ENCODE measurements around the gene FHIT. TPM values are rescaled to one million over a fixed set of nuclear protein-coding genes. Genes with fewer than 3 reads are reported as not detected.
A peak's percentile ranks its signal among the peaks of the same experiment; 100 is the strongest.

FHIT gene
- total and polyA plus RNA-seq, 2 of the 4 experiments (the other 2 are of a cell fraction): 0.07 TPM; not detected in 1

DNA sequence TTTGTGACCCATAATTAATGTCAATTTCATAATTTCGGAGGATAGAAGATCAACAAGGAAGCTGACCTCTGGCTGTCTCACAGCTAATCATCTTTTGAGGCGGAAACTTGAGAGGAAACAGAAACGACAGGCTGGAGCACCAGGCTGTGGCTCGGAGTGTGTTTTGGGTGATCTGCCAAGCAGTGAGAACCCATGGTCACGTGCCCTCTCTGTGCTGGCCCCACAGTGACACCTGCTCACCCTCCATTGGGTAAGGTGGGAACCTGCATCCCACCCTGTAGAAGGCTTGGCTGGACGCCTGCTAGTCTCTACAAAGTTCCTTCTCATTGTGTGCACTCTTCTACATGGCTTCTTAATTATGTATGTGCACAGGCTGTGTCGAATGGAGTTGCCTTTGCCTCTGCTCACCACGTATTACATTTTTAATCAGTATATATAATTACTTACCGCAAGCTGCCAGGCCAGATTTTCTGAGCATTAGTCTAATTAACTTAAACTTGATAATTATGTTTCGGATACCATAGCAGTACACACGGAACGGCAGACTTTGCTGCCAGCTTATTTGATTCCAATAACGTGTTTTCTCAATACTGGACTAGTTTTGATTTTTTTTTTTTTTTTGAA, 1482.0 kb downstream of the FHIT start:
- ChIA-PET POLR2A (ENCODE audit: unreplicated experiment) (interaction anchor here (0.6 kb wide), 1 partner anchor 50 kb away, joined by 5 read pairs; no protein-coding TSS in a partner anchor), CTCF (interaction anchor here (0.6 kb wide), 1 partner anchor 100 kb away, joined by 3 read pairs; no protein-coding TSS in a partner anchor)
- no peaks in the 10 kb centered on the region for H4K20me1 ChIP-seq (ENCODE audit: insufficient read depth, low read length)
- no peak overlapping the region for H3K4me3 ChIP-seq (ENCODE audit: insufficient read depth, low read depth, low read length)
- H3K9me1 ChIP-seq (ENCODE audit: insufficient read depth, low read length): peaks cover 17% of the 10 kb centered on the region
- no peaks in the 10 kb centered on the region for H3K9me3 ChIP-seq (ENCODE audit: control insufficient read depth, insufficient read depth, low read length)
- H3K27me3 ChIP-seq (ENCODE audit: control insufficient read depth, insufficient read depth, low read length): no peaks in the 10 kb centered on the region
- peak overlapping the region; percentile 43; the same call in 1 of the 2 replicates for H2BK20ac ChIP-seq (ENCODE audit: low read depth, low read length)
- dilution Hi-C loops (cut with HindIII; ENCODE audit: low sequenced_read_pairs, unreplicated experiment): no loop called here
- no peak for ATAC-seq (ENCODE audit: low read depth)
- no peak overlapping the region for H3K27ac ChIP-seq (ENCODE audit: insufficient read depth, low read length)
- peak overlapping the region; percentile 32; the same call in 1 of the 3 replicates for H2BK15ac ChIP-seq (ENCODE audit: low read depth, low read length)
- peak overlapping the region; percentile 70; the same call in 1 of the 2 replicates for H2AK5ac ChIP-seq (ENCODE audit: low read depth, low read length)
- H4K91ac ChIP-seq (ENCODE audit: insufficient read depth, low read depth, low read length): peak overlapping the region; percentile 49
- H4K5ac ChIP-seq (ENCODE audit: low read depth, low read length): peak overlapping the region; percentile 11; the same call in 1 of the 2 replicates
- no peak overlapping the region for H2AFZ ChIP-seq (replicated peaks; ENCODE audit: low read length, poor library complexity)
- peaks cover 12% of the 10 kb centered on the region for H3K4me1 ChIP-seq (ENCODE audit: control insufficient read depth, insufficient read depth, low read length)
- no peaks in the 10 kb centered on the region for H3K79me1 ChIP-seq (ENCODE audit: low read depth in 1 of 2, low read length in 2 of 2)
- no peak overlapping the region for H4K8ac ChIP-seq (ENCODE audit: low read depth in 2 of 2, low read length in 2 of 2)
- BruUV-seq (replicated peaks): no TSS peak
- no peak overlapping the region for H3K4me2 ChIP-seq (ENCODE audit: low read depth, low read length)
- no peak overlapping the region for H2BK5ac ChIP-seq (ENCODE audit: low read depth, low read length, poor library complexity, severe bottlenecking)
- no peak overlapping the region for H2AK9ac ChIP-seq (replicated peaks; ENCODE audit: low read depth, low read length, poor library complexity)
- no peak overlapping the region for H3K56ac ChIP-seq (ENCODE audit: extremely low read depth, insufficient read depth, low read length)
- peak overlapping the region; percentile 44 for H3K4ac ChIP-seq (ENCODE audit: low read depth, low read length)
- TF ChIP-seq FOS (IDR thresholded peaks at IDR 0.05; ENCODE audit: low read depth, low read length) (no peak), NFE2L2 (IDR thresholded peaks at IDR 0.05; ENCODE audit: low read depth, low read length) (no peak), RFX5 (IDR thresholded peaks at IDR 0.05; ENCODE audit: low read depth, low read length) (no peak), BHLHE40 (IDR thresholded peaks at IDR 0.05; ENCODE audit: low read depth, low read length) (no peak), MAFK (IDR thresholded peaks at IDR 0.05; ENCODE audit: low read depth, low read length) (no peak), MXI1 (IDR thresholded peaks at IDR 0.05; ENCODE audit: borderline replicate concordance, low read depth, low read length) (no peak), CEBPB (IDR thresholded peaks at IDR 0.05; ENCODE audit: low read depth, low read length) (no peak), CHD1 (IDR thresholded peaks at IDR 0.05; ENCODE audit: low read depth, low read length) (no peak), RAD21 (IDR thresholded peaks at IDR 0.05; ENCODE audit: low read length) (no peak), POLR2A (IDR thresholded peaks at IDR 0.05; ENCODE audit: low read depth, low read length) (no peak), RCOR1 (IDR thresholded peaks at IDR 0.05; ENCODE audit: insufficient replicate concordance, low read length) (no peak)
- TF ChIP-seq, protein P1, sequence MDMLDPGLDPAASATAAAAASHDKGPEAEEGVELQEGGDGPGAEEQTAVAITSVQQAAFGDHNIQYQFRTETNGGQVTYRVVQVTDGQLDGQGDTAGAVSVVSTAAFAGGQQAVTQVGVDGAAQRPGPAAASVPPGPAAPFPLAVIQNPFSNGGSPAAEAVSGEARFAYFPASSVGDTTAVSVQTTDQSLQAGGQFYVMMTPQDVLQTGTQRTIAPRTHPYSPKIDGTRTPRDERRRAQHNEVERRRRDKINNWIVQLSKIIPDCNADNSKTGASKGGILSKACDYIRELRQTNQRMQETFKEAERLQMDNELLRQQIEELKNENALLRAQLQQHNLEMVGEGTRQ (IDR thresholded peaks at IDR 0.05; ENCODE audit: low read depth, low read length): no peak
- TF ChIP-seq, protein P2, sequence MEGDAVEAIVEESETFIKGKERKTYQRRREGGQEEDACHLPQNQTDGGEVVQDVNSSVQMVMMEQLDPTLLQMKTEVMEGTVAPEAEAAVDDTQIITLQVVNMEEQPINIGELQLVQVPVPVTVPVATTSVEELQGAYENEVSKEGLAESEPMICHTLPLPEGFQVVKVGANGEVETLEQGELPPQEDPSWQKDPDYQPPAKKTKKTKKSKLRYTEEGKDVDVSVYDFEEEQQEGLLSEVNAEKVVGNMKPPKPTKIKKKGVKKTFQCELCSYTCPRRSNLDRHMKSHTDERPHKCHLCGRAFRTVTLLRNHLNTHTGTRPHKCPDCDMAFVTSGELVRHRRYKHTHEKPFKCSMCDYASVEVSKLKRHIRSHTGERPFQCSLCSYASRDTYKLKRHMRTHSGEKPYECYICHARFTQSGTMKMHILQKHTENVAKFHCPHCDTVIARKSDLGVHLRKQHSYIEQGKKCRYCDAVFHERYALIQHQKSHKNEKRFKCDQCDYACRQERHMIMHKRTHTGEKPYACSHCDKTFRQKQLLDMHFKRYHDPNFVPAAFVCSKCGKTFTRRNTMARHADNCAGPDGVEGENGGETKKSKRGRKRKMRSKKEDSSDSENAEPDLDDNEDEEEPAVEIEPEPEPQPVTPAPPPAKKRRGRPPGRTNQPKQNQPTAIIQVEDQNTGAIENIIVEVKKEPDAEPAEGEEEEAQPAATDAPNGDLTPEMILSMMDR (conservative IDR thresholded peaks at IDR 0.05; ENCODE audit: low read depth, low read length): no peak
- TF ChIP-seq, protein P3, sequence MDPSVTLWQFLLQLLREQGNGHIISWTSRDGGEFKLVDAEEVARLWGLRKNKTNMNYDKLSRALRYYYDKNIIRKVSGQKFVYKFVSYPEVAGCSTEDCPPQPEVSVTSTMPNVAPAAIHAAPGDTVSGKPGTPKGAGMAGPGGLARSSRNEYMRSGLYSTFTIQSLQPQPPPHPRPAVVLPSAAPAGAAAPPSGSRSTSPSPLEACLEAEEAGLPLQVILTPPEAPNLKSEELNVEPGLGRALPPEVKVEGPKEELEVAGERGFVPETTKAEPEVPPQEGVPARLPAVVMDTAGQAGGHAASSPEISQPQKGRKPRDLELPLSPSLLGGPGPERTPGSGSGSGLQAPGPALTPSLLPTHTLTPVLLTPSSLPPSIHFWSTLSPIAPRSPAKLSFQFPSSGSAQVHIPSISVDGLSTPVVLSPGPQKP (IDR thresholded peaks at IDR 0.05; ENCODE audit: borderline replicate concordance, low read depth, low read length): no peak
- H3K18ac ChIP-seq (ENCODE audit: low read depth, low read length): peak overlapping the region; percentile 16; the same call in 1 of the 2 replicates
- no peak for DNase-seq
- H3K14ac ChIP-seq (replicated peaks; ENCODE audit: low read depth, low read length): no peak overlapping the region
- intact Hi-C loops (cut with micrococcal nuclease): no loop called here
- H3K23ac ChIP-seq (ENCODE audit: low read depth, low read length): no peak overlapping the region
- WGBS, 2 experiments (ENCODE audit: extremely low coverage in 2 of 2, insufficient read length in 1 of 2): 63% methylated on average over 2 of the region's 13 CpGs; no CpG with 5 or more reads in 1 of the 2 experiments
- peak overlapping the region; percentile 30; the same call in 1 of the 2 replicates for H2BK120ac ChIP-seq (ENCODE audit: low read depth, low read length)
- in situ Hi-C loops (cut with MboI; ENCODE audit: low sequenced_read_pairs): no loop called here
- no peak overlapping the region for H3K9ac ChIP-seq (ENCODE audit: low read depth, low read length)
- H3K36me3 ChIP-seq (ENCODE audit: control insufficient read depth, insufficient read depth, low read length): no peaks in the 10 kb centered on the region
